Erythroblast (primary cell): ENCODE data around the gene TRIM7.
A peak's percentile ranks its signal among the peaks of the same experiment; 100 is the strongest.
"Not testable (repeated sequence)": the region's sequence is repeated elsewhere in the genome, so short reads cannot be mapped to it uniquely, and the experiment has no call there.

Source experiments
- DNase-seq, 2 experiments: peaks; one replicate each; lab custom pipeline; 2025; lab: John Stamatoyannopoulos, UW
- GATA1 ChIP-seq: IDR thresholded peaks from 2 replicates; pipeline ENCODE4 v1.6.1; 2011; ENCODE audit warnings: low read depth, mild to moderate bottlenecking, control low read depth, low read length, moderate library complexity
- POLR2A ChIP-seq: IDR thresholded peaks from 2 replicates; pipeline ENCODE4 v1.6.1; 2011; ENCODE audit warnings: mild to moderate bottlenecking, low read length

Gene TRIM7

DNA sequence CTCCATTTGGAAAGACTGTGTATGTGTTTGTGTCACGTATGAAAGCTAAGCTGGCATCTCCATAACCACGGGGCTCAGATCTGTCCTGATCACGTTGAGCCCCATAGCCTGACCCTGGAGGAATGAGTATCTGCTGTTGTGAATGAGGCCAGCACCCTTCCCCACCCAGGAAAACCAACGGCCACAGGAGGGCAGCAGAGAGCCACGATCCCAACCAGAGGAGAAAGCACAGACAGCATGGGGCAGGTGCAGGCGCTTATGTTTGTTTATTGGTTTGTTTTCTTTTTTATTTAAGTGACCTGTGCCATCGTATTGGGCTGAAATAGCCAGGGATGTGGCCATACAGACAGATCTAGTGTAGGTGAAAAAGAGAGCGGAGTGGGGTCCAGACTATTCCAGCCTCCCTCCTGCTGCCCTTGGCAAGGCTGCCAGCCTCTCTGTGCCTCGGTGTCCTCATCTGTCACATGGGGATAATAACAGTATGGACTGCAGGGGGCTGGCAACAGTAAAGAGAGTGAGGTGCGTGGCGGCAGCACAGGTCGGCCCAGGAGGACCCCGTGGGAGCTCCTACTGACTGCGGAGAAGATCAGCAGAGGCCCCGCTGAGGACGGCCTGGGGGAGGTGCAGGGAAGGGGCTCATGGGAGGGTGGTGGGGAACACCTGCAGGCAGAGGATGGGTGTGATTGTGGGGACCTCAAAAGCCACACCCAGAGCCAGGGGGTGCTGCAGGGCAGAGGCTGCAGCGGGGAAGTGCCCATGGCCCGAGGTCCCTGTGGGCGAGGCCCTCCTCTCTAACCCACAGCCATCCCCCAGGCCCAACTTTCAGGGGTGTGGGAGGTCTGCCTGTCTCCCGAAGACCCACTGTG, 45.5 kb downstream of the TRIM7 start:
- no peak for TF ChIP-seq GATA1
- peak; percentile 85 to 94 for DNase-seq

DNA sequence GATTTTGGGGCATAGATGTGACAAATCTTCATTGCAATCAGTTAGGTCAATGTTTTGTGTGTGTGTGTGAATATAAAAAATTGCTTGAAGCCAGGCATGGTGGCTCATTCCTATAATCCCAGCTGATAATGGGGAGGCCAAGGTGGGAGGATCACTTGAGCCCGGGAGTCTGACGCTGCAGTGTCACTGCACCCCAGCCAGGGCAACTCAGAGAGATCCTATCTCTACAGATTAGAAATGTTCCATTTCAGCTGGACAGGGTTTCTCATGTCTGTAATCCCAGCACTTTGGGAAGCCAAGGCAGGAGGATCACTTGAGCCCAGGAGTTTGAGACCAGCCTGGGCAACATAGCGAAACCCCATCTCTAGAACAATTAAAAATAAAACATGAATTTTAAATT, 46.1 kb downstream of the TRIM7 start:
- TF ChIP-seq POLR2A (no peak), GATA1 (no peak)
- no peak for DNase-seq

DNA sequence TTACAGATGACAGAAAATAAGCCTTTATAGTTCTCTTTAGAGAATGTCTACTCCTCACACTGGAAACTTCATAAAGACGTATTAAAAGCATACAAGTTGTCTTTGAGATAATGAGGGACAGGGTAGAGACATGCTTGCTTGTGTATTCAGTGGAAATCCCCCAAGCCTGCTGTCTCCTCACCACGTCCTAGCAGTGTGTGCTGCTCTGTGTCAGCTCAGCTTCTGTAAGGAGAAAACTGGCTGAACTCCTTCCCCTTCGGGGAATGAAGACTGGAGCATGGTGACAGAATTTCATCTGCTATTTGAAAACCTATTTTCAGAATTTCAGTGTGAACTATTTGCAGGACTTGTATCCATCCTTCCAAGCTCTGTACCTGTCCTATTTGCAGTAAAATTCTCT, 48.2 kb downstream of the TRIM7 start:
- DNase-seq = no peak
- TF ChIP-seq POLR2A (no peak), GATA1 (no peak)

DNA sequence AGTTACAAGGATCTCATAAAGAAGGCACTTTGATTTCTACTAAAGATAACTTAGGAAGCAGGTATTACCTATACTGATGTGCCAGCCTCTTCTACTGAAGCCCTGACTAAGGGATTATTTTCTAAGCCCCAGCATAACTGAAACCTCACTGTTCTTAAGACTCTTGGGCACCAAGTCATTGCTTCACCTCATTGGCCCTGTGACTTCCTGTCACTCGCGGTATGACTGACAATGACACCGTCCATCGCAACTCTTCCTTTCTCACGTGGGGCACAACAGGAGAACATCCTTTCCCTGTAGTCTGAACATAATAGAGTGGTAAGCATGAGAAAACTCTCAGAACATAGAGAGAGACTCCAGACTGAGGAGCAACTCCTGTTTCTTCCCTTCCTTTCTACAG, 51.2 kb downstream of the TRIM7 start:
- no peak for TF ChIP-seq POLR2A
- TF ChIP-seq GATA1 = no peak
- DNase-seq = no peak

DNA sequence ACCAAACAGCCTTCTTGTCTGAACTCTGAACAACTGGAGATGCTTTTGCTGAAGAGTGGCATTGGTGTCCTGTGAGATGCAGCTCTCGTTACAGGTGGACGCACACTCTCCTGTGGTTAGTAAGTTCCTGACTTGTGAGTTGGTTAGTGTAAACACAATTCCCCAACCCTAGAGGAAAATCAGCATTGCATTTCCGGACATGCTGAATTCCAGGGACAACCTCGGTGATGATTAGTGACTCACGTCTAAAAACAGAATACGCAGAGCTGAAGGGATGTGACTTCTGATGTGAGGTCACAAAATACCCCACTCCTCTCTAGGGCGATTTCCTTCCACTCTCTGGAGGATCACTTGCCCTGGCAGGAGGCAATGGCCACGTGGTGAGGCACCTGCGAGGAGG, 52.6 kb downstream of the TRIM7 start:
- DNase-seq = no peak
- TF ChIP-seq POLR2A (no peak), GATA1 (no peak)

DNA sequence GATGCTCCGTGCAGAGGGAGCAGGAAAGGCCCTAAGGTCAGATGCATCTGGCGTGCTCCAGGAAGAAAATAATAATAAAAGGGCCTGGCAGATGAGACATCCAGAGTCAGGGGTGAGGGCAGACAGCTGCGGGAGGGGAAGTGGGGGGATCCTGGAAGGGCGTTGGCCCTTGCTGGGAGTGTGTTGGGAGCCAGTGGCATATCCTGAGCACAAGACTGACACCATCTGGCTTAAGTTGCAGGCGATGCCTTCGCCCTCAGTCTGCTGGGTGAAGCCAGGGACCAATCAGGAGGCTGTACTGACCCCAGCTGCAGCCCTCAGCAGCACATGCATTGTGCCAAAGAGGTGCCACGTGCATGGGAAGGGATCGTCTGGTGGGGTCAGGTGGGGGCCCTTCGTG, 53.9 kb downstream of the TRIM7 start:
- DNase-seq = no peak
- TF ChIP-seq GATA1 (no peak), POLR2A (no peak)

DNA sequence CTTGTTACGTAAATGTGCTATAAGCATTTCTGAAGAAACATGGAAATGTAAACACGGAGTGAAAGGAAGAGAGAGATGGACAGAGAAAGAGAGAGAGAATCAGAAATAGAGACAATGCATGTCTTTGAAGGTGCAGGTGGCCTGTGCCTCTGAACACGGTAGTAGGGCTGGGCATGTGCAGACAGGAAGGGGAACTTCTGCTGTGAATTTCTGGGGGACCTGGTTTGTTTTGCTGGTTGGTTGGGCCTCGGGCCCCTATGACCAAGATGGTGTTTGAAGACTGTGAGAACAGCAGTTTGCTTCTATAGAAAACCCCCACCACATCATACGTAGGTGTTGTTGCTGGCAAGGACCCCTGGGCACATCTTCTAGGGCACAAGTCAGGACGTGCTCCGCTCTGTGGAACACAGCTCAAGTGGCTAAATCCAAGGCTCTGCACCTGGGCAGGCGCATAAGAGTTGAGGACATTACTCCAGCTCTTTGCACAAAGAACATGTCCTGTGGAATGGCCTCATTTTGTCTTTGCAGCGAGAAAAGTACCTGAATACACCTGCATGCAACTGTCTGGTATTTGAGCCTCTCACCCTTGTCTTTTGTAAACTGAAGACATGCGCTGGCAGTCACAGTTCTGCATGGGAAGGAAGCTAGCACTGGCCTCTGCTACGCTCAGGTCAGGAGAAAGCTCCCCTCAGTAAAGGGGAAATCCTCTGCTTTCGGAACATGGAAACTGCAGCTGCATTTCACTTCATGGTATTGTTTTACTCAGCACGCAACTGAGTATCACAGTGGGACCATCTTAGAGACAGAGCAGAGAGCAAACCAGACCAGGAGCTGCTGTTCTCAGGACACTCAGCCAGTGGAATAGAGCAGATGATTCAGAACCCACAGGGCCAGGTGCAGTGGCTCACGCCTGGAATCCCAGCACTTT, 54.9 kb downstream of the TRIM7 start:
- TF ChIP-seq POLR2A = no peak
- no peak for TF ChIP-seq GATA1
- DNase-seq = no peak

DNA sequence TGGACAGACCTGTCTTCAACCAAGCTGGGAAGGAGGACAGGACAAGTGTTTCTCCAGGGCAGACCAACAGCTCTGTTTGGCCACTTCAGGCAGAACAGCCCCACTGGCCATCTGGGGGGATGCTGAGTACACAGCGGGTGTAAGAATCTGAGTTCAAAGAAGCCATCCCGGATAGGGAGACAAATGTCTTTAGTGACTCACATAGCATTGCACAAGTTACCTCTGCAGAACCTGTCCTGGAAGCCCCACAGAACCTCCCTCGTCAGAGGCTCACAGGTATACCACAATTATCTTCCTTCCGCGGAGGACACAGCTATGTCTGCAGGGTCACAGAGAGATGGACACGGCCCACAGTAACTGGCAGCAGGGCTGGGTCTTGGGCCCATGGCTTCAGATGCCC, 55.6 kb downstream of the TRIM7 start:
- no peak for DNase-seq
- TF ChIP-seq GATA1 = no peak
- no peak for TF ChIP-seq POLR2A

DNA sequence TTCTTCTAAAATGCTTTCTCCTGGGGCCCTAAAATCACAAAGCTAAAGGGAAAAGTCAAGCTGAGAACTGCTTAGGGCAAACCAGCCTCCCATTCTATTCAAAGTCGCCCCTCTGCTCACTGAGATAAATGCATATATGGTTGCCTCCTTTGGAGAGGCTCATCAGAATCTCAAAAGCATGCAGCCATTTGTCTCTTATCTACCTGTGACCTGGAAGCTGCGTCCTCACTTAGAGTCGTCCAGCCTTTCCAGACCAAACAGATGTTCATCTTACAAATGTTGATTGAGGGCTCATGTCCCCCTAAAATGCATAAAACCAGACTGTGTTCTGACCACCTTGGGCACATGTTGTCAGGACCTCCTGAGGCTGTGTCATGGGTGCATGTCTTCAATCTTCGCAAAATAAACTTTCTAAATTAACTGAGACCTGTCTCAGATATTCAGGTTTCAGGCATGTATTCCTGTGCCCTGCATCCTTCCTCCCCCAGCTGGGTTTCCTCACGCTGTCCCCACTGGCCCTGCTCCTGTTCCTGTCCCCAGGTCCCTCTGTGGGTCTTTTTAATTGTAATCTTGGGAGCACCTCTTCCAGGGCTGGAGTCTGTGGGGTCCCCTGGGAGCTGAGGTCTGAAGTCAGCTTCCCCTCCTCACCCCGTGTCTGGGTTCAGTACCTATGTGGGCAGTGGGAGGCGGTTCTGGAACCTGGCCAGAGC, 57.9 kb downstream of the TRIM7 start, which contains the start of gene OR2V2:
TSS of gene OR2V2 (plus strand) at position 660 of the 710 bp plus-strand sequence. CDS start 7,357 bp downstream, outside the sequence.
- DNase-seq = not testable (repeated sequence)

DNA sequence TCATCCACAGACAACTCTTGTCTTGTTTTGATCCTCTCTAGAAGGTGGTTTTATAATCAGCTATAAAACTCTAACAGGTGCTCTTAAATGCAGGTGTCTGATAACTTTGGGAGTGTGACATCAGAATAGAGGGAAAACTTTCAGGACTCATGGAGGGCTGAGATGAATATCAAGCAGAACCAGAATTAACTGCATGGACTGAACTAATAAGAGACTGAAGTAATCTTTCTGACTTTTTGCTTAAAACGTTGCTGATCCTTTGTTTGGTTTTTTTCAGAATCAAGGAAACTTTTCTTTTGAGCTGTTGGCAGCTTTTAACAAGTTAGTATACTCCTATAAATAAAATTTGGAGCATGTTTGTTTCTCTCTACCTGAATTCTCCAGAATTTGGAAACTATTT, 59.9 kb downstream of the TRIM7 start:
- TF ChIP-seq GATA1 (no peak), POLR2A (no peak)
- DNase-seq = no peak
